Adipose tissue (tissue), 3 donors: ENCODE measurements around the gene NPC1. TPM values are rescaled to one million over a fixed set of nuclear protein-coding genes. Genes with fewer than 3 reads are reported as not detected.
"Not testable (repeated sequence)": the region's sequence is repeated elsewhere in the genome, so short reads cannot be mapped to it uniquely, and the experiment has no call there.

ENCODE experiments used
- H3K27ac ChIP-seq: one replicate; pipeline ENCODE4 v1.5.1; 2013; ENCODE audit warnings: low read depth, low read length
- WGBS, 3 donors: extraction: QIAGEN DNeasy Blood & Tissue Kit; methylation state at CpG; one replicate each; pipeline ENCODE4 v1.1.7; 2013; 5-methylcytosine and 5-hydroxymethylcytosine counted together
- polyA plus RNA-seq, 3 donors: library from polyadenylated mRNA; stranded (reverse); fragments of 200-250 nt; gene quantifications; one replicate each; pipeline ENCODE4 v1.2.3, GENCODE V29; 2013
- donor health status: healthy with polysubstance abuse.
- donor health status: Bipolar disorder and iron deficiency.
- donor health status: healthy.

Gene NPC1
- polyA plus RNA-seq, 3 donors, result 10.9 to 28.3 (median 12.3) TPM

DNA sequence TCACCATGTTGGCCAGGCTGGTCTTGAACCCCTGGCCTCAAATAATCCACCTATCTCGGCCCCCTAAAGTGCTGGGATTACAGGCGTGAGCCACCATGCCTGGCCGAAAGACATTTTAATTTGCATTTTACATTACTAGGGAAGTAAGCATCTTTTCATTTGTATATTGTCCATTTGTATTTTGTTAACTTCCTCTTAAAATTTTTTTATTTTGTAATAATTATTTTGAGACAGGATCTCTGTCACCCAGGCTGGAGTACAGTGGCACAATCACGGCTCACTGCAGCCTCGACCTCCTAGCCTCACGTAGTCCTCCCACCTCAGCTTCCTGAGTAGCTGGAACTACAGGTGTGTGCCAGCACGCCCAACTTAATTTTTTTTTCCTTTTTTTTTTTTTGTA, 74.1 kb downstream of the NPC1 start:
- H3K27ac ChIP-seq, result not testable (repeated sequence)
- WGBS, 3 donors, result 84 to 92% (median 86%) methylated on average over 7 of the region's 7 CpGs

DNA sequence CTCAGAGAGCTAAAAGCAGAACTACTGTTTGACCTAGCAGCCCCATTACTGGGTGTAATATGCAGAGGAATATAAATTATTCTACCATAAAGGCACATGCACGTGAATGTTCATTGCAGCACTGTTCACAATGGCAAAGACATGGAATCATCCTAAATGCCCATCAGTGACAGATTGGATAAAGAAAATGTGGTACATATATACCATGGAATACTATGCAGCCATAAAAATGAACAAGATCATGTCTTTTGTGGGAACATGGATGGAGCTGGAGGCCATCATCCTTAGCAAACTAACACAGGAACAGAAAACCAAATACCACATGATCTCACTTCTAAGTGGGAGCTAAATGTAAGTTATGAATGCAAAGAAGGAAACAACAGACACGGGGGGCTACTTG, 75.4 kb downstream of the NPC1 start:
- 95 to 100% (median 95%) methylated on average over 2 of the region's 2 CpGs for WGBS, 3 donors
- H3K27ac ChIP-seq, result not testable (repeated sequence)

DNA sequence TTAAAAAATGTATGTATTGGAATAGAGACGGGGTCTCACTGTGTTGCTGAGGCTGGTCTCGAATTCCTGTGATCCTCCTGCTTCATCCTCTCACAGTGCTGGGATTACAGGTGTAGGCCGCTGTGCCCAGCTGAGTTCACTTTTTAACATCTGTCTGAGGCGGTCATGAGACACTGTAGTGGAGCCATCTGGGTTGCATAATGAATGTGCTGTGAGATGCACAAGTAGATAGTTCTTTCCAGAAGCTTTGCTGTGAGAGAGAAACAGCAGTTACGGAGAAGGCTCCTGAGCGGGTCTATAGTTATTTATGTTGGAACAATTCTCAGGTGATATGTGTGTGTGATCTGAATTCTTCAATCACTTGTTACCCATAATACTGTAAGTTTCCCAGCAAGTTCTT, 79.9 kb downstream of the NPC1 start:
- WGBS, 3 donors, result 77 to 95% (median 87%) methylated on average over 6 of the region's 6 CpGs
- H3K27ac ChIP-seq, result no peak overlapping the region

DNA sequence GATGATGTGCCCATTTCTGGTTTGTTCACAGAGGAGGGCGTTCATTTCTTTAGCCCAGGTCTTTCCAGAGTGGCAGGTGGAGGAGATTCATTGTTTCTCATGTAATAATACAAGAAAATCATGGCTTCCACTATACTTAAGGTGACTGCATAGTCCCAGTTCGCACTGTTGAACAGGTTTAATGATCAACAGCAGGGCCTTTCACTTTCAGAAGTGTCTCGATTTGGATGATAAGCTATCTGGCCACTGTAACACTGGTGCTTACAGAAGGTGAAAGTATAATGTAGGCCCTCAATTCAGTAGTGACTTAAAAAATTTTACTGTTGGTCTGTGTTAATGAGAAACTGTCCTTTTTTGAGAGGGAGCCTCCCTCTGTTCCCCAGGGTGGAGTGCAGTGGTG, 81.6 kb downstream of the NPC1 start:
- no peak overlapping the region for H3K27ac ChIP-seq
- WGBS, 3 donors, result 33 to 86% (median 85%) methylated on average over 3 of the region's 3 CpGs

DNA sequence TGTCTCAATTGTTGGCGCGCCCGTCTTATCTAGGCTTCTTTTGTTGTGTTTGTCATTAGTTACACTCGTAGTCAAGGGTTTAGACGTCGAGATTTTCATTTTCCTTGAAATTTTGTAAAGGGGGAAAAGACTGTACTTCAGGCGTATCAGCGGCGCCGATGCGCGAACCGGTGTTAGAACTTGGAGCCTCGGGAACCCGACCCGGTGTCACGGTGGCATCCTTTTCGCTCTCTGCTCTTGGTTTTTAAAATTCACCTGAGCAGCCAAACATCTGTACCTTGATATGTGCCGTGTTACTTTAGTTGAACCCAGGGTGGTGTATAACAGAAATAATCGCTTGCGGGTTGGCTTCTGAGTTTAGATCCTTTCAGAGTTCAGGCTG, 82.4 kb downstream of the NPC1 start:
- WGBS, 3 donors, result 2 to 5% (median 3%) methylated on average over 21 of the region's 21 CpGs
- no peak overlapping the region for H3K27ac ChIP-seq

DNA sequence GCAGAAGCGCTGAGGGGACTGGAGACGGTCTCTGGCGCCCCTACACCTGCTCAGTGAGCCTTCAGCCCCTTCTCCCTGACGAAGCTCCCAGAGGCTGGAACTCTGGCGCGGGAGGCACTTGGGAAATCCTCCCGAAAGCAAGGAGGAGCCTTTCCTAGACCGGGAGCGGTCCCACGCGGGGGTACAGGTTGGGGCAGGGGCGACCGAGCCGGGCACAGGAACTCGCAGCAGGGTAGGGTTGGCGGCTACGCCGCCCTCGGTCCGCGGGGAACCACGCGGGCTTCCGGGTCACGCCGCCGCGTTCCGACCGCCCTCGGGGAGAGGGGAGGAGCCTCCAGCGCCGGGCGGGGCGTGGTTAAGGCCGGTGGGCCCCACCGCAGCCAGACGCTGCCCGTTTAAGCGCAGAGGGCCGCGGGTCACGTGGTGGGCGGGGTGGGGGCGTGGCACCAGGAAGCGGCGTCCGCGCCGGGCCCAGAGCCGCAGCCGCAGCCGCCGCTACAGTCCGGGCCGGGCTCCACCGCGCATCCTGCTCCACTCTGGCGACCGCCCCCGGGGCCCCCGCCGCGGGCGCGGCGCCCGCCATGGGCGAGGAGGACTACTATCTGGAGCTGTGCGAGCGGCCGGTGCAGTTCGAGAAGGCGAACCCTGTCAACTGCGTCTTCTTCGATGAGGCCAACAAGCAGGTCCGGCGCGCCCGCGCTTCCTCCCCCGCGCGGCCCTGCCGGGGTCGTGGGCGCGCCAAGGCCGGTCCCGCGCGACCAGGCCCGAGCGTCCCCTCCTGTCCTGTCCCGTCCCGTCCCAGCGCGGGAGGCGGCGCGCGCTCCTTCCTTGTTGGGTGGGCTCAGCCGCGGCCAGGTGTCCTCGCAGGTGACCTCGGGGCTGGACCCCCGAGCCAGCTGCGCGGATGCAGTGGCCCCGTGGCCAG, 83.0 kb downstream of the NPC1 start, which contains the start of gene RMC1:
RMC1 (plus strand) TSS at position 474 of the 925 bp plus-strand sequence; CDS start at position 582, 108 bp downstream.
- WGBS, 3 donors, result 0 to 1% (median 0%) methylated on average over 101 to 110 of the region's 110 CpGs
- no peak within 1 kb of the TSS for H3K27ac ChIP-seq

DNA sequence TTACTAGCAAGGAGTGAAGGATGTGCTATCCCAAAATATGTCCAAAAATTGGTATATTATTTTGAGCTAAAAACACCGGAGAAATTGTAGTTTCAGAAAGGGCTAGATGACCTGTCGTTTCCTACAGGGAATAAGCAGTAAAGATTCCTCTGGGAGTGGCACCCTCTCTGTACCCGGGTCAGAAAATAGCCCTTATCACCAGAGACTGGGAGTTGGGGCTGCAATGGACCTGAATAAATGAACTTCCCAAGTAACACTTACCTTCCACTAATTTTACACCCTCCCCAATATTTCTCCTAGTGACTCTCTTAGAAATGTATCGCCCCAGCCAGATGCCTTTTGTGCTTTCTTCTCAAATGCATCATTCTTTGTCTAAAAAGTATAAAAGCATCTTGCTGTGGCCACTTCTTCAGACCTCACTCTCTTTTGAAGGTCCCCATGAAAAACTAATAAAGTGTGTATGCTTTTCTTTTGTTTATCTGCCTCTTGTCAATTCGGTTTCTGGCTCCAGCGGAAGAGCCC, 83.7 kb downstream of the NPC1 start:
- 17 to 25% (median 22%) methylated on average over 6 of the region's 6 CpGs for WGBS, 3 donors
- H3K27ac ChIP-seq, result no peak overlapping the region

DNA sequence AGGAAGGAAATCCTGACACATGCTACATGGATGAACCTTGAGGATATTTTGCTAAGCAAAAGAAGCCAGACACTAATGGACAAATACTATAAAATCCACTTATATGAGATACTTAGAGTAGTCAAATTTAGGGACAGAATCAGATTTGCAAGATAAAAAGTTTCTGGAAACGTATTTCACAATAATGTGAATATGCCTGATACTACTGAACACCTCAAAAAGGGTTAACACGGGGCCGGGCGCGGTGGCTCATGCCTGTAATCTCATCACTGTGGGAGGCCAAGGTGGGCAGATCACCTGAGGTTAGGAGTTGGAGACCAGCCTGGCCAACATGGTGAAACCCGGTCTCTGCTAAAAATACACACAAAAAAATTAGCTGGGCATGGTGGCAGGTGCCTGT, 84.7 kb downstream of the NPC1 start:
- H3K27ac ChIP-seq, result no peak overlapping the region
- WGBS, 3 donors, result 69 to 88% (median 87%) methylated on average over 6 of the region's 6 CpGs

DNA sequence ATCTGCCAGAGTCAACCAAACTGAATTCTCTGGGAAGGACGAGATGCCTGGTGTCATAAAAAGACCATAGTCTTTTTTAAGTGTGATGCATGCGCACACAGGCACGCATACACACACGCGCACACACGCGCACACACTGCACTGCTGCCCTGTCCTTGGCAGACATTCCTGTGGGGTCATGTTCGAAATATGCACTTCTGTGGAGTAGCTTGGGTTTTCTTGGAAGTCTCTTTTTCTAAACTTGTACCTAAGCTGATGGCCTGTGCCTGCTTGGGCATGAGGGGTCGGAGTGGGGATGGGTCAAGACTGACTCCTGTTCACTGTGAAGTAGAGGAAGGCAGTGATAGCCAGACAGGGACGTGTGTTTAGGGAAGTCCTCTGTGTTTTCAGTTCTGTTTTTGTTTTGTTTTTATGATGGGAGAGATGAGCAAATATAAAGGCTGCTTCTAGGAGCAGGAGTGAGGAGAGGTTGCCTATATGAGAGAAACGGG, 87.0 kb downstream of the NPC1 start:
- no peak overlapping the region for H3K27ac ChIP-seq
- 49 to 69% (median 53%) methylated on average over 11 of the region's 11 CpGs for WGBS, 3 donors

DNA sequence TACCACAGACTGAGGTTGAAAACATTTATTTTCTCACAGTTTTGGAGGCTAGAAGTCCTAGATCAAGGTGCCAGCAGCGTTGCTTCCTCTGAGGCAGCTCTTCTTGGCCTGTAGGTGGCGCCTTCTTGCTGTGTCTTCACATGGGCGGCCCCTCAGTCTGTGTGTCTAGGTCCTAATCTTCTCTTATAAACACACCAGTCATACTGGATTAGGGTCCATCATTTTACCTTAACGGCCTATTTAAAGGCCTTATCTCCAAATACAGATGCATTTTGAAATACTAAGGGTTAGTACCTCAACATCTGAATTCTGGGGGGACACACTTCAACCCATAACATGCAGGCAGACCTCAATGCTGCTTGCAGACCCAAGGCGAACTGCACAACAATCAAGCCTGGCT, 87.4 kb downstream of the NPC1 start:
- 27 to 36% (median 34%) methylated on average over 5 of the region's 5 CpGs for WGBS, 3 donors
- no peak overlapping the region for H3K27ac ChIP-seq

DNA sequence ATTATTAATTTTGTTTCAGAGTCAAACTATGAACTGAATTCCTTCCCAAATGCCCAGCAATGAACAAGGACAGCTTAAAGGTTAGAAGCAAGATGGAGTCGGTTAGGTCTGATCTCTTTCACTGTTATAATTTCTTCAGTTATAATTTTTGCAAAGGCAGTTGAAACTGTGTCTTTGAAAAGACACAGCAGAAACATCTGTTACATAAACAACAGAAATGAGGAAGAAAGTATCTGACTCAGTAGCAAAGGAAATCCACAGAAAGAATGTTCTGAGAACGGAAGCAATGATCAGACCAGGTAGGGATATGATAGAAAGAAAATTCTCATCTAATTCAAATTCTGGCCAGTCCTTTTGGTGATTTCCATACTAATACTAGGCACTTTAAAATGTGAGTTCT, 88.2 kb downstream of the NPC1 start:
- H3K27ac ChIP-seq, result no peak overlapping the region
- 54 to 89% (median 65%) methylated on average over 2 of the region's 2 CpGs for WGBS, 3 donors

DNA sequence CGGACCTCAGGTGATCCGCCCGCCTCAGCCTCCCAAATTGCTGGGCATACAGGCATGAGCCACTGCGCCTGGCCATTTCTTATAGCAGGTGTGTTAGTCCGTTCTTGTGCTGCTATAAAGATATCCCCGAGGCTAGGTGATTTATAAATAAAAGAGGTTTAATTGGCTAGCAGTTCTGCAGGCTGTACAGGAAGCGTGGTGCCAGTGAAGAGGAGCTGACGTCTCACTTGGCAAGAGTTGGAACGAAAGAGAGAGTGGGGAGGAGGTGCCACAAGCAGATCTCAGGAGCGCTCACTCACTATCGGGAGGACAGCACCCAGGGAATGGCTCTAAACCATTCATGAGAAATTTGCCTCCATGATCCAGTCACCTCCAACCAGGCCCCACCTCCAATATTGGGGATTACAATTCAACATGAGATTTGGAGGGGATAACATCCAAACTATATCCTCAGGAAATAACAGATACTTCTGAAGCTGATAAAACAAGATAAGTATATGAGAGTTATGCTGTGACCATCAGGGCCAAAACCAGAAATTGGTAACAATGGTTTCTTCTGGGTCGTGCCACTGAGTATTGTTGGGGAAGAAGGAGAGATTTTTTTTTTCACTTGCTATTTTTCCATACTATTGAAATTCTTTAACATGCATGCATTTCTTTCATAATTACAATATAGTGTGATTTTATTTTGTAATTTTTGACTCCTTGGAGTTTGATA, 90.4 kb downstream of the NPC1 start:
- WGBS, 3 donors, result 62 to 76% (median 66%) methylated on average over 12 of the region's 12 CpGs
- no peak overlapping the region for H3K27ac ChIP-seq

DNA sequence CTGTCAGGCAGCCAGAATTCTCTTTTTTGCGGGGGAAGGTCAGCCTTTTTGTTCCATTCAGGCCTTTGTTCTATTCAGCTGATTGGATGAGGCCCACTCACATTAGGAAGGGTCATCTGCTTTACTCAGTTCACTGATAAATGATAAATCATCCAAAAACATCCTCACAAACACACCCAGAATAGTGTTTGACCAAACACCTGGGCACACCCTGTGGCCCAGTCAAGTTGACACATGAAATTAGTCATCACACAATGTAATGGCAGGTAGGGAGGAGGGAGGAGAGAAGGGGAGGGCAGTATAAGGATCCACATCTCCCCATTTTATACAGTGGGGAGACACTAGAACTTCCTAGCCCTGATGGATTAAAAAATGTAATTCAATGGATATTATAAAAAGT, 91.3 kb downstream of the NPC1 start:
- WGBS, 3 donors, result 79 to 85% (median 84%) methylated on average over 1 of the region's 1 CpG

DNA sequence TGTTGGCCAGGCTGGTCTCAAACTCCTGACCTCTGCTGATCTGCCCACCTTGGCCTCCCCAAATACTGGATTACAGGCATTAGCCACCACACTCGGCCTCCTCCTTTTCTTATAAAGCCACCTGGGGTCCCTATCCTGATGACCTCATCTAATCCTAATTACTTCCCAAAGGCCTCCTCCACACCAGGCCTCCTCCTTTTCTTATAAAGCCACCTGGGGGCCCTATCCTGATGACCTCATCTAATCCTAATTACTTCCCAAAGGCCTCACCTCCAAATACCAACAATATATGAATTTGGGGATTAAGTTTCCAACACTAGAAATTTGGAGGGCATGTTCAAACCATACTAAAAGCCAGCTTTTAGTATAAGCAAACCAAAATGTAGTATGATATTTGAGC, 92.7 kb downstream of the NPC1 start:
- no peak overlapping the region for H3K27ac ChIP-seq
- WGBS, 3 donors, result 83 to 92% (median 87%) methylated on average over 1 of the region's 1 CpG

More for the DNA sequence above, 91.3 kb downstream of the NPC1 start:
- no peak overlapping the region for H3K27ac ChIP-seq

DNA sequence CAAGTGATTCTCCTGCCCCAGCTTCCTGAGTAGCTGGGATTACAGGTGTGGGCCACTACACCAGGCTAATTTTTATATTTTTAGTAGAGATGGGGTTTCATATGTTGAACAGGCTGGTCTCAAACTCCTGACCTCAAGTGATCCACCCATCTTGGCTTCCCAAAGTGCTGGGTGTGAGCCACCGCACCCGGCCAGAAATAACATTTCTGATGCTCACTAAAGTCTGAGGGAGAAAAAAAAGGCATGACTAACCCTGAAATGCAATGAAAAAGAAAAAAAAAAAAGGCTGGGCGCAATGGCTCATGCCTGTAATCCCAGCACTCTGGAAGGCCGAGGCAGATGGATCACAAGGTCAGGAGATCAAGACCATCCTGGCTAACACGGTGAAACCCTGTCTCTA, 96.7 kb downstream of the NPC1 start:
- WGBS, 3 donors, result 85 to 96% (median 92%) methylated on average over 4 to 5 of the region's 5 CpGs
- H3K27ac ChIP-seq, result not testable (repeated sequence)

DNA sequence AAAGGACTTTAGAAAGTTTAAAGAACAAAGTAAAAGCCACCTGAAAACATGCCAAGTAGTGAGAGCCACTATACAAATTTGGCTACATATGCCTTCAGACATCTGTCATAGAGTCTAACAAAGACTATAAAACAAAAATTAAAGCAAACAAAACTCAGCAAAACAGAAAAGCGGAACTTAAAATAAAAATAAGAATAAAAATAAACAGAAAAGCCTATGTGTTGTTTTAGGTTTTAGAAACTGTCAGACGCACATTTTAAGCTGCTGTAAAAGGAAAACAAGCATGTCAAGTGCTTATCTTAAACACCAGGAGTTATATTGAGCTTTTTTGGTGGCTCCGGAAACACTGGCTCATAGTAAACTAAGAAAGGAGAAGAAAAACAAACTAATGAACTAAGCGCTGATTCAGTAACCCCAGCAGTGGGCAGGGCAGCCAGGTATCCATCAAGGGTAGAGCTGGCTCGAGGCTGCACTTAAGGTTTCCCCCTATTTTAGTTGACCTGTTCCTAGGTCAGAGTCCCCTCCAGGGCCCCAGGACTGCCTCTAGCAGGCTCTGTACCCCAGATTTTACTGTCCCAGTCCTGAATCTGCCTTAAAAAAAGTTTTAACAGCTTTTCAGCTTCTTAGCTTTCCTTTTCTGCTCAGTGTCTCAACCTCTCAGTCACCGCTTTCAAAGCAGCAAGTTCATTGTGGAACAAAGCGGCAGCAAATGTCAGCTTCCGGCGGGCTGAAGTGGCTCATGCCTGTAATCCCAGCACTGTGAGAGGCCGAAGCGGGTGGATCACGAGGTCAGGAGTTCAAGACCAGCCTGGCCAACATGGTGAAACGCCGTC, 98.4 kb downstream of the NPC1 start:
- no peak overlapping the region for H3K27ac ChIP-seq
- WGBS, 3 donors, result 28 to 44% (median 34%) methylated on average over 14 of the region's 14 CpGs

DNA sequence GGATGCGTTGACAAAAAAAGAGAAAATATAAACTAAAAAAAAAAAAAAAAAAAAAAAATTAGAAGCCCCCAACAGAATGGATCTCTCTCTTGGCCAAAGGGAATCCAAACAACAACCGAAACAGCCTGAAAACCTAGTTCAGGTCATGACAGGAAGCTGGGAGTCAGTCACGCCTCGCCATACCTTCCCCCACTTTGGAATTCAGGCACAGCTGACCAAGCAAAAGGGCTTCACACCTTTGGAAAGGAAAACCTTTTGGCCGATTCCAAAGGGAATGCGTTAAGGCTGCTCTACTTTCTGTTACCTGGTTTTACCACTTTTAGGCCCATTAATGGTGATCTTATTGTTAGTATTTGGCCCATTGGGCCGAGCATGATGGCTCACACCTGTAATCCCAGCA, 100.9 kb downstream of the NPC1 start:
- WGBS, 3 donors, result 68 to 95% (median 84%) methylated on average over 7 of the region's 7 CpGs
- no peak overlapping the region for H3K27ac ChIP-seq

DNA sequence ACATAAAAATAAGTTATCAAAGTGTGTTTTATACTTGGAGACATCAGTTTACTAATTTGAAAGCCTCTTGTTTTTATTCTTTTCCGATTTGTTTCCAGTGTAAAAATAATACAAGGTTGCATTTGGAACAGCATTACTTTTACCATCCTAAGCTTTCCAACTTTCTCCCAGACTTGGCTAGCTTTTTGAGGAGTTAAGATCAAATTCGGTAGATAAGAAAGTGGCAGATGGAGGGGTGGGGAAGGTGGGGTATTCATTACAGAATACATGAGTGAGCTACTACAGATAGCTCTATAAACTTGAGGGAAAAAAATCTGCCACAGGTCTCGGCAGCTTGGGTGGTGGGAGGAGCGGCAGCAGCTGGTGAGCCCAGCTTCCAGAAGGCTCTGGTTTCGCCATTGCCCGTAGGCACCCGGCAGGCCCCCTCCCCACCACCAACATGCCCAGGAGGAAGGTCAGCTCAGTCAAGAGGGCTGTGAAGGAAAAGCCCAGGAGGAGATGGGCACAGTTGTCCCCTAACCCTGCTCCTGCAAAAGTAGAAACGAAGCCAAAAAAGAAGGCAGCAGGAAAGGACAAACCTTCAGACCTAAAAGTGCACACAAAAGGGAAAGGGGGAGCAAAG, 101.6 kb downstream of the NPC1 start:
- H3K27ac ChIP-seq, result no peak overlapping the region
- 64 to 68% (median 65%) methylated on average over 8 of the region's 8 CpGs for WGBS, 3 donors
